ENCODE results near the gene DPEP2. TPM values are rescaled to one million over a fixed set of nuclear protein-coding genes. Genes with fewer than 3 reads are reported as not detected.
A peak's percentile ranks its signal among the peaks of the same experiment; 100 is the strongest.

Gene DPEP2
- total and polyA plus RNA-seq, 2 of the 13 experiments (the other 11 are each of a cell fraction or from before 2014, with no cell fraction given) = 0.18 TPM; not detected in 1

- TF ChIP-seq THAP9 (CRISPR knock-in tag; IDR thresholded peaks at IDR 0.05; ENCODE audit: borderline replicate concordance) = no peak; the same call in 1 of the 2 replicates
- no peak for TF ChIP-seq RFX3 (CRISPR knock-in tag; IDR thresholded peaks at IDR 0.05)
- TF ChIP-seq RORA (CRISPR knock-in tag; IDR thresholded peaks at IDR 0.05) = no peak
- TF ChIP-seq ZNF235 (CRISPR knock-in tag; IDR thresholded peaks at IDR 0.05; ENCODE audit: borderline replicate concordance) = no peak
- no peak for TF ChIP-seq ZNF75D (CRISPR knock-in tag; IDR thresholded peaks at IDR 0.05; ENCODE audit: borderline replicate concordance)
- TF ChIP-seq ZNF33B (CRISPR knock-in tag; IDR thresholded peaks at IDR 0.05) = no peak
- TF ChIP-seq HMG20A (CRISPR knock-in tag; IDR thresholded peaks at IDR 0.05; ENCODE audit: borderline replicate concordance) = peak; percentile 39; the same call in 1 of the 2 replicates
- no peak for TF ChIP-seq NFIB (CRISPR knock-in tag; IDR thresholded peaks at IDR 0.05; ENCODE audit: borderline replicate concordance)
- no peak for TF ChIP-seq ELF4 (CRISPR knock-in tag; IDR thresholded peaks at IDR 0.05; ENCODE audit: borderline replicate concordance)
- TF ChIP-seq ZNF333 (CRISPR knock-in tag; IDR thresholded peaks at IDR 0.05; ENCODE audit: borderline replicate concordance) = no peak
- peak; percentile 74; the same call in 1 of the 2 replicates for TF ChIP-seq TFAP4 (IDR thresholded peaks at IDR 0.05; ENCODE audit: borderline replicate concordance, low read depth)
- no peak for TF ChIP-seq PHB2 (IDR thresholded peaks at IDR 0.05; ENCODE audit: partially characterized antibody)
- no peak for TF ChIP-seq TP53 (CRISPR knock-in tag; conservative IDR thresholded peaks at IDR 0.05)
- TF ChIP-seq KLF11 (CRISPR knock-in tag; IDR thresholded peaks at IDR 0.05) = no peak
- TF ChIP-seq ZNF713 (CRISPR knock-in tag; IDR thresholded peaks at IDR 0.05) = no peak
- TF ChIP-seq NFYB (CRISPR knock-in tag; IDR thresholded peaks at IDR 0.05) = no peak
- no peak for TF ChIP-seq E2F5 (CRISPR knock-in tag; conservative IDR thresholded peaks at IDR 0.05)
- TF ChIP-seq ZNF674 (CRISPR knock-in tag; IDR thresholded peaks at IDR 0.05; ENCODE audit: low read depth) = no peak; the same call in 1 of the 2 replicates
- TF ChIP-seq ESRRA (CRISPR knock-in tag; IDR thresholded peaks at IDR 0.05; ENCODE audit: low read depth) = peak; percentile 95
- TF ChIP-seq ZNF281 (CRISPR knock-in tag; IDR thresholded peaks at IDR 0.05; ENCODE audit: borderline replicate concordance) = peak; percentile 81
- TF ChIP-seq BHLHE40 (IDR thresholded peaks at IDR 0.05; ENCODE audit: low read length) = peak; percentile 41; the same call in 1 of the 2 replicates
- peak; percentile 58; the same call in 1 of the 2 replicates for TF ChIP-seq TCF7 (IDR thresholded peaks at IDR 0.05; ENCODE audit: low read depth)
- no peak for TF ChIP-seq MEIS2 (CRISPR knock-in tag; IDR thresholded peaks at IDR 0.05)
- no peak for TF ChIP-seq MLLT10 (CRISPR knock-in tag; IDR thresholded peaks at IDR 0.05)
- no peak for TF ChIP-seq TCF7L2 (IDR thresholded peaks at IDR 0.05; ENCODE audit: low read depth, low read length)
- TF ChIP-seq HES4 (CRISPR knock-in tag; IDR thresholded peaks at IDR 0.05; ENCODE audit: borderline replicate concordance) = no peak
Measured at GRCh38 chr16:67943256-67943618, 56.0 kb downstream of the DPEP2 start (continued).

Measured in HepG2 (cell line).